Measurements from ENCODE around the gene SOX10. TPM values are rescaled to one million over a fixed set of nuclear protein-coding genes. Genes with fewer than 3 reads are reported as not detected.

SOX10 gene
- total and polyA plus RNA-seq, 10 donors = 0.09 to 1.8 (median 0.21) TPM; not detected in 4

GRCh38 chr22:37942133-37942532 lies 42.2 kb downstream of the SOX10 start:
- DNase-seq = no peak
- no peaks in the 10 kb centered on the region for H3K27me3 ChIP-seq (replicated peaks in 1 of 7)
- H3K9me3 ChIP-seq = no peaks in the 10 kb centered on the region
- TF ChIP-seq POLR2AphosphoS5 (IDR thresholded peaks at IDR 0.05) = peak in 1 of 3 donors; percentile 29
- no peak for TF ChIP-seq POLR2A (IDR thresholded peaks at IDR 0.05)
- H3K36me3 ChIP-seq = peaks cover 0 to 63% (median 34%) of the 10 kb centered on the region in 6 donors
- intact Hi-C loops (cut with DNase I; ENCODE audit: low total_unique reads) = no loop called here
- no peaks in the 10 kb centered on the region for H3K4me1 ChIP-seq
- no peak overlapping the region for H3K4me3 ChIP-seq
- WGBS, 5 donors = 93 to 100% (median 97%) methylated on average over 5 to 8 of the region's 8 CpGs
- no peak overlapping the region for H3K27ac ChIP-seq

- Histone ChIP-seq H3K4me3 (no peak overlapping the region), H3K36me3 (peaks cover 0 to 76% (median 36%) of the 10 kb centered on the region in 6 donors), H3K27me3 (replicated peaks in 1 of 7) (no peaks in the 10 kb centered on the region), H3K4me1 (no peaks in the 10 kb centered on the region), H3K9me3 (no peaks in the 10 kb centered on the region), H3K27ac (no peak overlapping the region)
- intact Hi-C loops (cut with DNase I; ENCODE audit: low total_unique reads) = no loop called here
- DNase-seq = no peak
- 70 to 78% (median 71%) methylated on average over 9 to 12 of the region's 12 CpGs for WGBS, 5 donors
- TF ChIP-seq POLR2A (IDR thresholded peaks at IDR 0.05) (no peak), POLR2AphosphoS5 (IDR thresholded peaks at IDR 0.05) (no peak), CTCF (IDR thresholded peaks at IDR 0.05 in 8 of 11, conservative IDR thresholded peaks at IDR 0.05 in 3 of 11) (no peak)
These were observed 43.5 kb downstream of the SOX10 start for GRCh38 chr22:37940698-37941376.

GRCh38 chr22:37933711-37934376 lies 50.5 kb downstream of the SOX10 start:
- H3K4me3 ChIP-seq = no peak overlapping the region
- intact Hi-C loops (cut with DNase I; ENCODE audit: low total_unique reads) = no loop called here
- DNase-seq = peak; percentile 95
- peaks cover 8 to 48% (median 30%) of the 10 kb centered on the region in 6 donors for H3K4me1 ChIP-seq
- peak overlapping the region in 6 of 8 donors; percentile 11 to 57 (median 50) for H3K27ac ChIP-seq
- WGBS, 5 donors = 4 to 18% (median 10%) methylated on average over 7 to 13 of the region's 13 CpGs
- no peaks in the 10 kb centered on the region for H3K27me3 ChIP-seq (replicated peaks in 1 of 7)
- TF ChIP-seq POLR2A (IDR thresholded peaks at IDR 0.05) (no peak), POLR2AphosphoS5 (IDR thresholded peaks at IDR 0.05) (peak; percentile 73 to 82 (median 73)), CTCF (IDR thresholded peaks at IDR 0.05 in 8 of 11, conservative IDR thresholded peaks at IDR 0.05 in 3 of 11) (peak; percentile 78 to 99 (median 97))
- no peaks in the 10 kb centered on the region for H3K9me3 ChIP-seq
- H3K36me3 ChIP-seq = peaks cover 0 to 72% (median 23%) of the 10 kb centered on the region in 6 donors

GRCh38 chr22:37932821-37933578 lies 51.4 kb downstream of the SOX10 start:
- peak overlapping the region in 6 of 8 donors; percentile 11 to 57 (median 46) for H3K27ac ChIP-seq
- peaks cover 0 to 74% (median 28%) of the 10 kb centered on the region in 6 donors for H3K36me3 ChIP-seq
- no peak for DNase-seq
- no peak for TF ChIP-seq POLR2AphosphoS5 (IDR thresholded peaks at IDR 0.05)
- peaks cover 8 to 48% (median 30%) of the 10 kb centered on the region in 6 donors for H3K4me1 ChIP-seq
- H3K9me3 ChIP-seq = no peaks in the 10 kb centered on the region
- H3K4me3 ChIP-seq = no peak overlapping the region
- intact Hi-C loops (cut with DNase I; ENCODE audit: low total_unique reads) = no loop called here
- no peaks in the 10 kb centered on the region for H3K27me3 ChIP-seq (replicated peaks in 1 of 7)
- 85 to 91% (median 87%) methylated on average over 21 of the region's 21 CpGs for WGBS, 5 donors

Data from spleen (tissue), 11 donors.